Amniotic epithelial cell (primary cell): ENCODE measurements around the gene ARHGAP15.

Experiments
- DNase-seq: peaks from one replicate; pipeline ENCODE4 v3.0.0-alpha.2; 2010; ENCODE audit warnings: low read depth

Gene ARHGAP15

GRCh38 chr2:143226714-143227541 lies 97.7 kb downstream of the ARHGAP15 start:
- no peak for DNase-seq

GRCh38 chr2:143229411-143229810 lies 100.2 kb downstream of the ARHGAP15 start:
- no peak for DNase-seq

GRCh38 chr2:143229952-143230351 lies 100.7 kb downstream of the ARHGAP15 start:
- DNase-seq, result no peak

- DNase-seq, result peak; percentile 10
Measured at GRCh38 chr2:143230506-143231253, 101.5 kb downstream of the ARHGAP15 start.

- DNase-seq, result no peak
Measured at GRCh38 chr2:143231254-143231645, 102.0 kb downstream of the ARHGAP15 start.

- no peak for DNase-seq
Measured at GRCh38 chr2:143237146-143237777, 108.0 kb downstream of the ARHGAP15 start.

- no peak for DNase-seq
Measured at GRCh38 chr2:143241403-143242088, 112.3 kb downstream of the ARHGAP15 start.

- DNase-seq, result no peak
Measured at GRCh38 chr2:143246246-143246645, 117.0 kb downstream of the ARHGAP15 start.

GRCh38 chr2:143246815-143247744 lies 117.9 kb downstream of the ARHGAP15 start:
- no peak for DNase-seq

- no peak for DNase-seq
Measured at GRCh38 chr2:143248631-143249030, 119.4 kb downstream of the ARHGAP15 start.

GRCh38 chr2:143251681-143252080 lies 122.5 kb downstream of the ARHGAP15 start:
- DNase-seq, result no peak

- DNase-seq, result no peak
Measured at GRCh38 chr2:143252138-143252907, 123.1 kb downstream of the ARHGAP15 start.

GRCh38 chr2:143254110-143254509 lies 124.9 kb downstream of the ARHGAP15 start:
- no peak for DNase-seq

GRCh38 chr2:143255086-143255485 lies 125.9 kb downstream of the ARHGAP15 start:
- no peak for DNase-seq

GRCh38 chr2:143255899-143256298 lies 126.7 kb downstream of the ARHGAP15 start:
- no peak for DNase-seq

GRCh38 chr2:143258126-143258892 lies 129.1 kb downstream of the ARHGAP15 start:
- no peak for DNase-seq

- peak; percentile 66 for DNase-seq
Measured at GRCh38 chr2:143259368-143259958, 130.2 kb downstream of the ARHGAP15 start.

- DNase-seq, result peak; percentile 22
Measured at GRCh38 chr2:143261986-143262385, 132.8 kb downstream of the ARHGAP15 start.

GRCh38 chr2:143262389-143262788 lies 133.2 kb downstream of the ARHGAP15 start:
- no peak for DNase-seq
